Vagina (tissue), 2 donors: ENCODE data around the gene FBXL12. TPM values are rescaled to one million over a fixed set of nuclear protein-coding genes. Genes with fewer than 3 reads are reported as not detected.
"Not testable (repeated sequence)": the region's sequence is repeated elsewhere in the genome, so short reads cannot be mapped to it uniquely, and the experiment has no call there.

Source experiments
- DNase-seq, 2 donors: peaks; one replicate each; pipeline ENCODE4 v3.0.0-alpha.2; 2017; ENCODE audit errors: extremely low spot score in 2 of 2
- H3K27ac ChIP-seq: fragments of 200-600 bp; sonication (generic); one replicate; pipeline ENCODE4 v1.5.1; 2019
- H3K27me3 ChIP-seq: fragments of 200-600 bp; sonication (generic); one replicate; pipeline ENCODE4 v1.5.1; 2019
- H3K36me3 ChIP-seq, 2 donors: fragments of 200-600 bp; sonication (generic); one replicate each; pipeline ENCODE4 v1.5.1; 2017 to 2019
- H3K4me1 ChIP-seq: fragments of 200-600 bp; sonication (generic); one replicate; pipeline ENCODE4 v1.5.1; 2019
- H3K4me3 ChIP-seq, 2 donors: fragments of 200-600 bp; sonication (generic); 1 replicate in 1 of 2; 2 replicates in 1 of 2; pipeline ENCODE4 v1.5.1; 2016 to 2019
- H3K9me3 ChIP-seq: fragments of 200-600 bp; sonication (generic); one replicate; pipeline ENCODE4 v1.5.1; 2019
- CTCF ChIP-seq, 3 experiments: fragments of 450-650 bp in 2 of 3; fragments of 200-600 bp in 1 of 3; sonication (generic) in 1 of 3; IDR thresholded peaks; one replicate each; pipeline ENCODE4 v1.5.1; 2017 to 2019; ENCODE audit warnings: antibody characterized with exemption in 3 of 3, mild to moderate bottlenecking in 2 of 3, moderate library complexity in 2 of 3
- POLR2A ChIP-seq, 2 donors: fragments of 450-650 bp; IDR thresholded peaks; one replicate each; pipeline ENCODE4 v1.6.1; 2017; ENCODE audit warnings: antibody characterized with exemption in 2 of 2, mild to moderate bottlenecking in 2 of 2, moderate library complexity in 2 of 2
- POLR2AphosphoS5 ChIP-seq, 2 donors: sonication (generic); formaldehyde crosslinking; IDR thresholded peaks; one replicate each; pipeline ENCODE4 v1.9.0; 2017; ENCODE audit warnings: antibody characterized with exemption in 2 of 2, mild to moderate bottlenecking in 2 of 2, low read depth in 1 of 2; ENCODE audit not compliant: insufficient read depth in 1 of 2
- intact Hi-C: fragments of 100-400 bp; cut with DNase I; formaldehyde crosslinking; loops from one replicate; pipeline ENCODE4 v1.15.1; 2023
- total RNA-seq: library from RNA; depleted of rRNA; stranded (reverse); fragments of >200 nt; gene quantifications from one replicate; pipeline ENCODE4 v1.2.3, GENCODE V29; 2016

Gene FBXL12
- total RNA-seq, 1 donor from 2014 or later: 39.8 TPM

DNA sequence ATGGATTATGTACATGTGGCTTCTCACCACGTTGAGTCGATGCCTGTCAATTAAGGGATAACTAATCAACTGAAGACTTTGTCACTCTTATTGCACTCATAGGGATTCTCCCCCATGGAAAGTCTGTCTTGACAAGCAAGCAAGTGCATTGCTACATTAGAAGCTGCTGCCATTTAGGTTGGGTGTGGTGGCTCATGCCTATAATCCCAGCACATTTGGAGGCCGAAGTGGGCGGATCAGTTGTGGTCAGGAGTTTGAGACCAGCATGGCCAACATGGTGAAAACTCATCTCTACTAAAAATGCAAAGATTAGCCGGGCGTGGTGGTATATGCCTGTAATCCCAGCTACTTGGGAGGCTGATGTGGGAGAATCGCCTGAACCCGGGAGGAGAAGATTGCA, 32.1 kb downstream of the FBXL12 start:
- Histone ChIP-seq H3K9me3 (no peaks in the 10 kb centered on the region), H3K27me3 (no peaks in the 10 kb centered on the region), H3K4me3 (no peak overlapping the region), H3K4me1 (peaks cover 36% of the 10 kb centered on the region), H3K27ac (peak overlapping the region; percentile 98), H3K36me3 (no peaks in the 10 kb centered on the region)
- no peak for DNase-seq
- intact Hi-C loops: no loop called here
- no peak for TF ChIP-seq CTCF (IDR thresholded peaks at IDR 0.05)
- no peak for TF ChIP-seq POLR2AphosphoS5 (IDR thresholded peaks at IDR 0.05; ENCODE audit: insufficient read depth in 1 of 2, low read depth in 1 of 2)
- no peak for TF ChIP-seq POLR2A (IDR thresholded peaks at IDR 0.05)

DNA sequence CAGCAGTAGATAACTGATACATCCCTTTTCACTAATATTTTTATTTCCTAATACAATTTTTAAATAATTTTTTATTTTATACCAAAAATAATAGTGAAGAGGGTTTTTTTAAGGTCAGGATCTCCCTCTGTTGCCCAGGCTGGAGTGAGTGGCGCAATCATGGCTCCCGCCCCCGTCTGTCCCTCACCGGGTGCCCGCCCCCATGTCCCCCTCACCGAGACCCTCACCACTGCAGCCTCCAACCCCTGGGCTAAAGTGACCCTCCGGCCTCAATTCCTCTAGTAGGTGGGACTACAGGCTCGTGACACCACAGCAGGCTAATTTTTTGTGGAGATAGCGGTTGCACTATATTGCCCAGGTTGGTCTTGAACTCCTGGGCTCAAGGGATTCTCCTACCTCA, 32.5 kb downstream of the FBXL12 start:
- DNase-seq: no peak
- intact Hi-C loops: no loop called here

GRCh38 chr19:9785367-9786331, 33.2 kb downstream of the FBXL12 start:
- H3K36me3 ChIP-seq: no peaks in the 10 kb centered on the region
- no peaks in the 10 kb centered on the region for H3K9me3 ChIP-seq
- H3K4me1 ChIP-seq: peaks cover 28% of the 10 kb centered on the region
- intact Hi-C loops: no loop called here
- peak overlapping the region; percentile 98 for H3K27ac ChIP-seq
- H3K4me3 ChIP-seq: peak overlapping the region; percentile 71 to 91
- DNase-seq: peak; percentile 97 to 98
- H3K27me3 ChIP-seq: no peaks in the 10 kb centered on the region
- peak in 1 of 2 donors; percentile 79 for TF ChIP-seq POLR2A (IDR thresholded peaks at IDR 0.05)
- peak in 1 of 2 donors; percentile 98 for TF ChIP-seq POLR2AphosphoS5 (IDR thresholded peaks at IDR 0.05; ENCODE audit: insufficient read depth in 1 of 2, low read depth in 1 of 2)
- no peak for TF ChIP-seq CTCF (IDR thresholded peaks at IDR 0.05)

More for the DNA sequence above, 32.5 kb downstream of the FBXL12 start:
- peaks cover 34% of the 10 kb centered on the region for H3K4me1 ChIP-seq
- TF ChIP-seq CTCF (IDR thresholded peaks at IDR 0.05) (no peak), POLR2A (IDR thresholded peaks at IDR 0.05) (no peak), POLR2AphosphoS5 (IDR thresholded peaks at IDR 0.05; ENCODE audit: insufficient read depth in 1 of 2, low read depth in 1 of 2) (no peak)
- peak overlapping the region; percentile 71 to 91 for H3K4me3 ChIP-seq
- H3K27ac ChIP-seq: peak overlapping the region; percentile 98
- H3K27me3 ChIP-seq: no peaks in the 10 kb centered on the region
- no peaks in the 10 kb centered on the region for H3K36me3 ChIP-seq
- no peaks in the 10 kb centered on the region for H3K9me3 ChIP-seq

DNA sequence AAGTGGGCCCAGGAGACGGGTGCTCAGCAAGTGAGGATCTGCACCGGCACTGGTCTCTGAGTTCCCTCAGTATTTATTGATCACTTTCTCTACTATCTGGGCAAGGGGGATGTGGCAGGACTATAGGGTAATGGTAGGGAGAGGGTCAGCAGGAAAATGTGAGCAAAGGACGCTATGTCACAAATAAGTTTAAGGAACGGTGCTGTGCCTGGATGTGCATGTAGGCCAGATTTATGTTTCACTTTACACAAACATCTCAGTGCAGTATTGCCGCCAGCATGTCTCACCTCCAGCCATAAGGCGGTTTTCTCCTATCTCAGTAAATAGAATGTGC, 34.7 kb downstream of the FBXL12 start:
- H3K27me3 ChIP-seq, intact Hi-C loops, DNase-seq, H3K36me3 ChIP-seq, H3K9me3 ChIP-seq: not testable (repeated sequence)
- peak overlapping the region in 1 of 2 donors; percentile 8 for H3K4me3 ChIP-seq
- H3K27ac ChIP-seq: peak overlapping the region; percentile 98
- H3K4me1 ChIP-seq: peaks cover 28% of the 10 kb centered on the region

DNA sequence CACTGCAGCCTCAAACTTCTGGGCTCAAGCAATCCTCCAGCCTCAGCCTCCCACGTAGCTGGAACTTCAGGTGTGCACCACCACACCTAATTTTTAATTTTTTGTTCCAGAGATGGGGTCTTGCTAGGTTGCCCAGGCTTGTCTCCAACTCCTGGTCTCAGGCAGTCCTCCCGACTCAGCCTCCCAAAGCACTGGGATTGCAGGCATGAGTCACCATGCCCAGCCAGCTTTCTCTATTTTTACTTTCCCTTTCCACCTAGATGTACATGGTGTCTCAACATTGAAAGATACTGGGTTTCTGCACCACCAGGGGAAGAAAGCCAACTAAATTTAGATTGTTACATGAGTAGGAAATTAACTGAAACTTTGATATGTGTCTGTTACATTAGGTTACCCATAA, 36.5 kb downstream of the FBXL12 start:
- Histone ChIP-seq H3K9me3 (no peaks in the 10 kb centered on the region), H3K4me3 (no peak overlapping the region), H3K36me3 (no peaks in the 10 kb centered on the region), H3K4me1 (peaks cover 28% of the 10 kb centered on the region), H3K27ac (no peak overlapping the region), H3K27me3 (no peaks in the 10 kb centered on the region)
- no peak for DNase-seq
- intact Hi-C loops: no loop called here
- TF ChIP-seq POLR2A (IDR thresholded peaks at IDR 0.05) (no peak), POLR2AphosphoS5 (IDR thresholded peaks at IDR 0.05; ENCODE audit: insufficient read depth in 1 of 2, low read depth in 1 of 2) (no peak), CTCF (IDR thresholded peaks at IDR 0.05) (no peak)
